K562 (cell line): ENCODE data around the gene TMEM129. TPM values are rescaled to one million over a fixed set of nuclear protein-coding genes. Genes with fewer than 3 reads are reported as not detected.

Experiments used
- ATAC-seq: fragments of 200-7000 bp; cut with Tn5 transposase; 3 replicates; pipeline ENCODE4 v1.9.1; 2020; ENCODE audit warnings: moderate library complexity
- BruUV-seq: library from RNA; stranded (reverse); fragments of 400-500 nt; replicated peaks from 2 replicates; lab custom pipeline; 2021; lab: Mats Ljungman, UMichigan
- CTCF ChIA-PET: fragments of 300-600 bp; formaldehyde crosslinking; extraction: SDS; loops from one replicate; lab custom pipeline; 2021; ENCODE audit warnings: low intra/inter-chr PET ratio; lab: Yijun Ruan, JAX
- POLR2A ChIA-PET: fragments of 300-600, 350-650 bp; sonication (Branson Sonifier 250); formaldehyde crosslinking; extraction: SDS; loops from one replicate; lab custom pipeline; 2021; ENCODE audit warnings: antibody characterized with exemption, inconsistent platforms; lab: Yijun Ruan, JAX
- DNase-seq, 4 experiments: peaks; one replicate each; pipeline versions ENCODE4 v3.0.0 to v3.0.0-alpha.2; 2011 to 2018; ENCODE audit warnings: low spot score in 3 of 4, mixed read lengths in 3 of 4; ENCODE audit errors: extremely low read depth in 1 of 4
- FAIRE-seq: peaks from 2 replicates; lab custom pipeline; 2011; peaks lifted over from hg19 to GRCh38; lab: Jason Lieb, UNC
- H2AFZ ChIP-seq: 2 replicates; pipeline ENCODE4 v1.6.0; 2011; ENCODE audit warnings: low read depth, low read length, control low read depth, inconsistent platforms
- H3K27ac ChIP-seq: fragments of 200-600 bp; 3 replicates; pipeline ENCODE4 v1.8.0; 2011; ENCODE audit warnings: low read depth, mild to moderate bottlenecking, control low read depth, inconsistent platforms, low read length, moderate library complexity, mixed read lengths; ENCODE audit errors: extremely low read depth
- H3K27me3 ChIP-seq, 2 experiments: fragments of 300-600 bp in 1 of 2; 2 replicates in 1 of 2; 3 replicates in 1 of 2; pipeline versions ENCODE4 v1.6.0 to v1.8.0; 2011; ENCODE audit warnings: inconsistent platforms in 2 of 2, low read length in 2 of 2, mild to moderate bottlenecking in 1 of 2, mixed read lengths in 1 of 2, moderate library complexity in 1 of 2; ENCODE audit not compliant: control insufficient read depth in 2 of 2, insufficient read depth in 2 of 2
- H3K36me3 ChIP-seq: fragments of 300-600 bp; 3 replicates; pipeline ENCODE4 v1.8.0; 2011; ENCODE audit warnings: mild to moderate bottlenecking, low read length, inconsistent platforms; ENCODE audit not compliant: control insufficient read depth, insufficient read depth
- H3K4me1 ChIP-seq, 2 experiments: fragments of 200-600 bp in 1 of 2; replicated peaks in 1 of 2; 2 replicates in 1 of 2; 3 replicates in 1 of 2; pipeline versions ENCODE4 v1.5.1 to v1.8.0; 2011; ENCODE audit warnings: inconsistent platforms in 2 of 2, low read length in 2 of 2, mild to moderate bottlenecking in 1 of 2, mixed read lengths in 1 of 2, moderate library complexity in 1 of 2; ENCODE audit not compliant: control insufficient read depth in 2 of 2, insufficient read depth in 2 of 2
- H3K4me2 ChIP-seq: 2 replicates; pipeline ENCODE4 v1.6.1; 2011; ENCODE audit warnings: low read length, control low read depth, inconsistent platforms, mixed read lengths; ENCODE audit not compliant: insufficient read depth
- H3K4me3 ChIP-seq: fragments of 200-600 bp; sonication (generic), shearing (Covaris generic); 2 replicates; pipeline ENCODE4 v1.5.1; 2016; ENCODE audit warnings: control low read depth, inconsistent platforms
- H3K79me2 ChIP-seq: fragments of 200-600 bp; 3 replicates; pipeline ENCODE4 v1.8.0; 2011; ENCODE audit warnings: low read length, inconsistent platforms; ENCODE audit not compliant: control insufficient read depth, insufficient read depth
- H3K9ac ChIP-seq, 2 experiments: 2 replicates each; pipeline versions ENCODE4 v1.6.0 to v1.6.1; 2011; ENCODE audit warnings: low read depth in 2 of 2, low read length in 2 of 2, control low read depth in 1 of 2, inconsistent platforms in 1 of 2, mild to moderate bottlenecking in 1 of 2, mixed read lengths in 1 of 2; ENCODE audit not compliant: insufficient read depth in 1 of 2
- H3K9me1 ChIP-seq: one replicate; pipeline ENCODE4 v1.6.0; 2011; ENCODE audit warnings: inconsistent platforms, mild to moderate bottlenecking, low read length, moderate library complexity; ENCODE audit not compliant: control insufficient read depth, insufficient read depth
- H3K9me3 ChIP-seq: replicated peaks from 2 replicates; pipeline ENCODE4 v1.5.1; 2011; ENCODE audit warnings: low read depth, low read length, inconsistent platforms; ENCODE audit not compliant: control insufficient read depth, insufficient read depth
- H4K20me1 ChIP-seq: replicated peaks from 2 replicates; pipeline ENCODE4 v1.6.1; 2011; ENCODE audit warnings: low read length, inconsistent platforms, mixed read lengths; ENCODE audit not compliant: control insufficient read depth, insufficient read depth
- MTA2 ChIP-seq: fragments of 450-650 bp; IDR thresholded peaks from 2 replicates; pipeline ENCODE4 v1.6.1; 2016; ENCODE audit warnings: low read depth
- POLR2AphosphoS5 ChIP-seq: IDR thresholded peaks from 2 replicates; pipeline ENCODE4 v1.6.1; 2011; ENCODE audit warnings: mild to moderate bottlenecking, low read depth, low read length, moderate library complexity; ENCODE audit not compliant: control insufficient read depth, insufficient read depth
- POLR2G ChIP-seq: fragments of 200-400 bp; formaldehyde crosslinking; IDR thresholded peaks from 2 replicates; pipeline ENCODE4 v1.6.1; 2017; ENCODE audit warnings: low read depth, mild to moderate bottlenecking, antibody characterized with exemption, low read length, moderate library complexity
- PREB ChIP-seq: sonication (generic); formaldehyde crosslinking; IDR thresholded peaks from 2 replicates; pipeline ENCODE4 v1.8.1; 2023; ENCODE audit warnings: mild to moderate bottlenecking, missing genetic modification reagents
- RBFOX2 ChIP-seq: fragments of 200-400 bp; formaldehyde crosslinking; IDR thresholded peaks from 2 replicates; pipeline ENCODE4 v1.6.1; 2017; ENCODE audit warnings: low read depth, mild to moderate bottlenecking, low read length, moderate library complexity
- SUPT5H ChIP-seq: fragments of 450-650 bp; IDR thresholded peaks from 2 replicates; pipeline ENCODE4 v1.6.1; 2016
- TAF9B ChIP-seq: fragments of 450-650 bp; IDR thresholded peaks from 2 replicates; pipeline ENCODE4 v1.6.1; 2018; ENCODE audit warnings: mild to moderate bottlenecking; ENCODE audit not compliant: partially characterized antibody
- WGBS: fragments of 100-300 bp; shearing (Covaris generic); methylation state at CpG from one replicate; pipeline ENCODE4 v1.1.6; 2016; ENCODE audit warnings: low coverage, mixed read lengths; ENCODE audit not compliant: insufficient coverage; ENCODE audit errors: missing lambda C conversion rate; 5-methylcytosine and 5-hydroxymethylcytosine counted together
- in situ Hi-C: fragments of 300-500 bp; cut with MboI; formaldehyde crosslinking; loops from 4 replicates; pipeline ENCODE4 v1.15.0; 2018; ENCODE audit warnings: inconsistent platforms, mixed read lengths
- intact Hi-C: fragments of 100-400 bp; cut with micrococcal nuclease; formaldehyde crosslinking; loops from 2 replicates; pipeline ENCODE4 v1.14.2; 2022
- polyA plus RNA-seq, 8 experiments: library from polyadenylated mRNA; depleted of rRNA in 4 of 8; stranded (reverse) in 5 of 8; unstranded in 3 of 8; fragments of >200 nt; fragmentation: Nextera tagmentation in 2 of 8; fragmentation: Illumina TruSeq in 1 of 8; extraction: Ambion mirVana in 2 of 8; extraction: Trizol in 1 of 8; gene quantifications; 2 replicates each; pipeline versions ENCODE4 v1.2.1 to v1.2.3, GENCODE V29; 2011 to 2014; ENCODE audit warnings: inconsistent platforms in 1 of 8, missing spikeins in 1 of 8
- total RNA-seq, 7 experiments: library from RNA; depleted of rRNA in 6 of 7; stranded (reverse); fragments of >200 nt in 6 of 7; fragmentation: Illumina TruSeq in 2 of 7; extraction: Trizol in 2 of 7; gene quantifications; 2 replicates each; pipeline versions ENCODE4 v1.2.1 to v1.2.3, GENCODE V29; 2011 to 2021; ENCODE audit warnings: low replicate concordance in 1 of 7
- TF ChIP-seq, protein P1 (sequence below): fragments of 450-650 bp; formaldehyde crosslinking; conservative IDR thresholded peaks from 2 replicates; pipeline ENCODE4 v1.4.0; 2022; ENCODE audit warnings: mild to moderate bottlenecking, missing genetic modification characterization
- TF ChIP-seq, protein P2 (sequence below): fragments of 250-450 bp; sonication (Bioruptor Pico); IDR thresholded peaks from 2 replicates; pipeline ENCODE4 v1.5.0; 2021

The TMEM129 gene
- total and polyA plus RNA-seq, 9 of the 15 experiments (the other 6 are each of a cell fraction or from before 2014, with no cell fraction given), result 0.34 to 47.2 (median 18.8) TPM

- DNase-seq (no peak), ATAC-seq (no peak), FAIRE-seq (no peak)
- Histone ChIP-seq H3K36me3 (peaks cover 60% of the 10 kb centered on the region; the same call in 2 of the 3 replicates), H3K9me3 (no peaks in the 10 kb centered on the region), H3K9me1 (no peaks in the 10 kb centered on the region), H2AFZ (no peak overlapping the region), H3K9ac (peak overlapping the region in 1 of 2 experiments; percentile 58; a peak in 1 of 4 replicates), H3K27ac (no peak overlapping the region), H3K79me2 (no peaks in the 10 kb centered on the region), H3K4me2 (no peak overlapping the region), H4K20me1 (no peaks in the 10 kb centered on the region), H3K4me3 (no peak overlapping the region), H3K4me1 (peaks cover 0 to 57% of the 10 kb centered on the region in 2 experiments; a peak in 2 of 5 replicates), H3K27me3 (no peaks in the 10 kb centered on the region)
- ChIA-PET POLR2A (interaction anchor here (0.6 to 1.4 kb wide), 3 partner anchors 11 to 969 kb away, joined by 3 to 4 read pairs (median 3); no protein-coding TSS in a partner anchor), CTCF (no interaction called here)
- in situ Hi-C loops, result loop anchor here (5.0 kb wide), 2 partner anchors 68 to 148 kb away; no protein-coding TSS in a partner anchor
- no TSS peak for BruUV-seq
- TF ChIP-seq POLR2G (peak; percentile 74), MTA2 (no peak), TAF9B (no peak), SUPT5H (0 out of 2 replicates have a peak, but pooled peaks have one; percentile 1), POLR2AphosphoS5 (peak; percentile 23; the same call in 1 of the 2 replicates), PREB (CRISPR knock-in tag) (no peak), RBFOX2 (peak; percentile 43; the same call in 1 of the 2 replicates)
- TF ChIP-seq, protein P1, sequence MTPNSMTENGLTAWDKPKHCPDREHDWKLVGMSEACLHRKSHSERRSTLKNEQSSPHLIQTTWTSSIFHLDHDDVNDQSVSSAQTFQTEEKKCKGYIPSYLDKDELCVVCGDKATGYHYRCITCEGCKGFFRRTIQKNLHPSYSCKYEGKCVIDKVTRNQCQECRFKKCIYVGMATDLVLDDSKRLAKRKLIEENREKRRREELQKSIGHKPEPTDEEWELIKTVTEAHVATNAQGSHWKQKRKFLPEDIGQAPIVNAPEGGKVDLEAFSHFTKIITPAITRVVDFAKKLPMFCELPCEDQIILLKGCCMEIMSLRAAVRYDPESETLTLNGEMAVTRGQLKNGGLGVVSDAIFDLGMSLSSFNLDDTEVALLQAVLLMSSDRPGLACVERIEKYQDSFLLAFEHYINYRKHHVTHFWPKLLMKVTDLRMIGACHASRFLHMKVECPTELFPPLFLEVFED (CRISPR knock-in tag), result no peak
- TF ChIP-seq, protein P2, sequence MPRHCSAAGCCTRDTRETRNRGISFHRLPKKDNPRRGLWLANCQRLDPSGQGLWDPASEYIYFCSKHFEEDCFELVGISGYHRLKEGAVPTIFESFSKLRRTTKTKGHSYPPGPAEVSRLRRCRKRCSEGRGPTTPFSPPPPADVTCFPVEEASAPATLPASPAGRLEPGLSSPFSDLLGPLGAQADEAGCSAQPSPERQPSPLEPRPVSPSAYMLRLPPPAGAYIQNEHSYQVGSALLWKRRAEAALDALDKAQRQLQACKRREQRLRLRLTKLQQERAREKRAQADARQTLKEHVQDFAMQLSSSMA (CRISPR knock-in tag), result no peak
- WGBS, result 88% methylated on average over 5 of the region's 6 CpGs
- intact Hi-C loops, result no loop called here
Measured at GRCh38 chr4:1743975-1744374, 22.9 kb upstream of the TMEM129 start.
